Measurements from ENCODE around the gene CACNA1I.

GRCh38 chr22:39682994-39683393, 112.4 kb downstream of the CACNA1I start:
- TF ChIP-seq CTCF (conservative IDR thresholded peaks at IDR 0.05; ENCODE audit: low read depth in 2 of 2) = no peak
- TF ChIP-seq REST (IDR thresholded peaks at IDR 0.05; ENCODE audit: unreplicated experiment) = no peak
- no peak for TF ChIP-seq EZH2phosphoT487 (IDR thresholded peaks at IDR 0.05; ENCODE audit: unreplicated experiment)
- no peak for TF ChIP-seq POLR2AphosphoS5 (IDR thresholded peaks at IDR 0.05; ENCODE audit: low read depth)
- TF ChIP-seq JUNB (IDR thresholded peaks at IDR 0.05; ENCODE audit: unreplicated experiment) = no peak

Measured in GM23338 (cell line).